Upper lobe of right lung (tissue), 1 donor: ENCODE results near the gene CFAP54. TPM values are rescaled to one million over a fixed set of nuclear protein-coding genes. Genes with fewer than 3 reads are reported as not detected.

Experiments used
- ATAC-seq: fragments of 200-7000 bp; cut with Tn5 transposase; one replicate; pipeline ENCODE4 v1.9.1; 2020; ENCODE audit warnings: mild to moderate bottlenecking, moderate library complexity
- DNase-seq: peaks from one replicate; pipeline ENCODE4 v3.0.0-alpha.2; 2020
- H3K27ac ChIP-seq: fragments of 200-600 bp; one replicate; pipeline ENCODE4 v1.8.0; 2022
- H3K27me3 ChIP-seq: fragments of 200-600 bp; one replicate; pipeline ENCODE4 v1.8.0; 2022; ENCODE audit warnings: mild to moderate bottlenecking
- H3K36me3 ChIP-seq: fragments of 200-600 bp; one replicate; pipeline ENCODE4 v1.8.0; 2022
- H3K4me1 ChIP-seq: fragments of 200-600 bp; one replicate; pipeline ENCODE4 v1.8.0; 2022
- H3K4me3 ChIP-seq: fragments of 200-600 bp; one replicate; pipeline ENCODE4 v1.8.0; 2022; ENCODE audit warnings: mild to moderate bottlenecking
- H3K9me3 ChIP-seq: fragments of 200-600 bp; one replicate; pipeline ENCODE4 v1.8.0; 2022
- CTCF ChIP-seq: fragments of 200-600 bp; IDR thresholded peaks from one replicate; pipeline ENCODE4 v1.8.0; 2022; ENCODE audit warnings: antibody characterized with exemption
- intact Hi-C: fragments of 100-400 bp; cut with DNase I; formaldehyde crosslinking; loops from one replicate; pipeline ENCODE4 v1.11.0; 2022
- total RNA-seq: library from RNA; stranded (reverse); fragmentation: NEBNext Ultra II Directional; extraction: Animal tissue kit (Norgen Biotek cat#: 25700); gene quantifications from one replicate; pipeline ENCODE4 v1.2.1, GENCODE V29; 2021
- donor health status: DM: no; HTN: yes; CAD: no; lungs with severe emphysema.

CFAP54 gene
- total RNA-seq, 1 donor from 2014 or later, result 0.75 TPM

GRCh38 chr12:96501133-96501761 is 11.9 kb downstream of the CFAP54 start:
- H3K9me3 ChIP-seq, result no peaks in the 10 kb centered on the region
- ATAC-seq (peak; percentile 94), DNase-seq (no peak)
- TF ChIP-seq CTCF, result no peak
- no peaks in the 10 kb centered on the region for H3K36me3 ChIP-seq
- H3K4me3 ChIP-seq, result no peak overlapping the region
- intact Hi-C loops, result no loop called here
- H3K4me1 ChIP-seq, result peaks cover 17% of the 10 kb centered on the region
- H3K27me3 ChIP-seq, result no peaks in the 10 kb centered on the region
- H3K27ac ChIP-seq, result peak overlapping the region; percentile 83

GRCh38 chr12:96501908-96502307 is 12.5 kb downstream of the CFAP54 start:
- Histone ChIP-seq H3K27ac (peak overlapping the region; percentile 83), H3K27me3 (no peaks in the 10 kb centered on the region), H3K9me3 (no peaks in the 10 kb centered on the region), H3K4me1 (peaks cover 17% of the 10 kb centered on the region), H3K36me3 (no peaks in the 10 kb centered on the region), H3K4me3 (no peak overlapping the region)
- ATAC-seq (no peak), DNase-seq (no peak)
- no peak for TF ChIP-seq CTCF
- intact Hi-C loops, result no loop called here

- no peak for ATAC-seq
- H3K4me3 ChIP-seq, result no peak overlapping the region
- H3K9me3 ChIP-seq, result no peaks in the 10 kb centered on the region
- no peak for TF ChIP-seq CTCF
- no peaks in the 10 kb centered on the region for H3K36me3 ChIP-seq
- H3K27me3 ChIP-seq, result no peaks in the 10 kb centered on the region
- intact Hi-C loops, result no loop called here
- peaks cover 17% of the 10 kb centered on the region for H3K4me1 ChIP-seq
- no peak for DNase-seq
- H3K27ac ChIP-seq, result peak overlapping the region; percentile 83
Observed at GRCh38 chr12:96502477-96502876, 13.1 kb downstream of the CFAP54 start.

GRCh38 chr12:96502949-96503532 is 13.7 kb downstream of the CFAP54 start:
- Histone ChIP-seq H3K27me3 (no peaks in the 10 kb centered on the region), H3K27ac (peak overlapping the region; percentile 83), H3K36me3 (no peaks in the 10 kb centered on the region), H3K9me3 (no peaks in the 10 kb centered on the region), H3K4me3 (no peak overlapping the region), H3K4me1 (peaks cover 17% of the 10 kb centered on the region)
- intact Hi-C loops, result no loop called here
- ATAC-seq (no peak), DNase-seq (no peak)
- TF ChIP-seq CTCF, result no peak

- H3K9me3 ChIP-seq, result no peaks in the 10 kb centered on the region
- no peak for TF ChIP-seq CTCF
- no peak overlapping the region for H3K27ac ChIP-seq
- H3K4me1 ChIP-seq, result peaks cover 17% of the 10 kb centered on the region
- DNase-seq (no peak), ATAC-seq (no peak)
- no peak overlapping the region for H3K4me3 ChIP-seq
- H3K36me3 ChIP-seq, result no peaks in the 10 kb centered on the region
- intact Hi-C loops, result no loop called here
- no peaks in the 10 kb centered on the region for H3K27me3 ChIP-seq
Observed at GRCh38 chr12:96503976-96504375, 14.6 kb downstream of the CFAP54 start.
